ENCODE measurements around the gene ASPA.

GRCh38 chr17:3535253-3535995 is 59.6 kb downstream of the ASPA start:
- TF ChIP-seq EZH2 (IDR thresholded peaks at IDR 0.05; ENCODE audit: borderline replicate concordance, low read depth, low read length, severe bottlenecking): no peak
- TF ChIP-seq, protein P1, sequence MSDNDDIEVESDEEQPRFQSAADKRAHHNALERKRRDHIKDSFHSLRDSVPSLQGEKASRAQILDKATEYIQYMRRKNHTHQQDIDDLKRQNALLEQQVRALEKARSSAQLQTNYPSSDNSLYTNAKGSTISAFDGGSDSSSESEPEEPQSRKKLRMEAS (IDR thresholded peaks at IDR 0.05; ENCODE audit: insufficient read depth, insufficient read length): no peak
- peak; percentile 56 to 62 for TF ChIP-seq CTCF (IDR thresholded peaks at IDR 0.05; ENCODE audit: extremely low read depth in 1 of 2, insufficient read depth in 1 of 2, low read depth in 1 of 2, low read length in 2 of 2)
- TF ChIP-seq FOS (IDR thresholded peaks at IDR 0.05; ENCODE audit: borderline replicate concordance, insufficient read depth, low read length): no peak
- no peak for TF ChIP-seq POLR2A (IDR thresholded peaks at IDR 0.05; ENCODE audit: low read depth, low read length)
- TF ChIP-seq POLR2AphosphoS5 (IDR thresholded peaks at IDR 0.05; ENCODE audit: insufficient read depth, low read depth, low read length): no peak
- no peak for TF ChIP-seq MYC (IDR thresholded peaks at IDR 0.05; ENCODE audit: low read depth, low read length)

All from endothelial cell of umbilical vein (primary cell).